Lower lobe of right lung (tissue), 2 donors: ENCODE measurements around the gene ANXA6. TPM values are rescaled to one million over a fixed set of nuclear protein-coding genes. Genes with fewer than 3 reads are reported as not detected.
"Not testable (repeated sequence)": the region's sequence is repeated elsewhere in the genome, so short reads cannot be mapped to it uniquely, and the experiment has no call there.

ENCODE experiments used
- ATAC-seq, 2 donors: fragments of 200-7000 bp; cut with Tn5 transposase; one replicate each; pipeline ENCODE4 v1.9.1; 2020 to 2022; ENCODE audit warnings: mild to moderate bottlenecking in 2 of 2, moderate library complexity in 2 of 2
- DNase-seq: peaks from one replicate; pipeline ENCODE4 v3.0.0-alpha.2; 2020
- H3K27ac ChIP-seq: fragments of 200-600 bp; one replicate; pipeline ENCODE4 v1.8.0; 2022
- H3K27me3 ChIP-seq: fragments of 200-600 bp; one replicate; pipeline ENCODE4 v1.8.0; 2022; ENCODE audit warnings: low read depth
- H3K36me3 ChIP-seq: fragments of 200-600 bp; one replicate; pipeline ENCODE4 v1.8.0; 2022; ENCODE audit warnings: mild to moderate bottlenecking
- H3K4me1 ChIP-seq: fragments of 200-600 bp; one replicate; pipeline ENCODE4 v1.8.0; 2022
- H3K4me3 ChIP-seq: fragments of 200-600 bp; one replicate; pipeline ENCODE4 v1.8.0; 2022; ENCODE audit warnings: mild to moderate bottlenecking
- H3K9me3 ChIP-seq: fragments of 200-600 bp; one replicate; pipeline ENCODE4 v1.8.0; 2022
- intact Hi-C: fragments of 100-400 bp; cut with DNase I; formaldehyde crosslinking; loops from one replicate; pipeline ENCODE4 v1.11.0; 2022
- total RNA-seq: library from RNA; stranded (reverse); fragmentation: NEBNext Ultra II Directional; extraction: Animal tissue kit (Norgen Biotek cat#: 25700); gene quantifications from one replicate; pipeline ENCODE4 v1.2.1, GENCODE V29; 2021
- TF ChIP-seq, protein P1 (sequence below): fragments of 200-600 bp; IDR thresholded peaks from one replicate; pipeline ENCODE4 v1.8.0; 2022; ENCODE audit warnings: antibody characterized with exemption, mild to moderate bottlenecking
- donor health status: DM: no; HTN: yes; CAD: no; lungs with severe emphysema.

The ANXA6 gene
- total RNA-seq, 1 donor from 2014 or later = 120 TPM

DNA sequence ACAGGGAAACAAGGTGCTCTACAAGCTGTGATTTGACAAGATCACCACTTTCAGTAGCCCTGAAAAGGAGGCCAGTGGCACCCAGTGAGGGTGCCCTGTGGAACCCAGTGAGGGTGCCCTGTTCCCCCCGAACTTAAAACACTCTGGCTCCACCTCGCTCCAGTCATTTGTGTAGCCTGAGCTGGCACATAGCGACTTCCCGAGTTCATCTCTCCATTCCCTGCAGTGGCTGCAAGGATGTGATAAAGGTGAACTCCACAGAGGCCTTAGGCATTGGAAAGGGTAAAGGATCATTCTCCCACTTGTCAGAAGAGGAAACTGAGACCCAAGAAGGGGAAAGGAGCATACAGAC lies 21.9 kb upstream of the ANXA6 start:
- H3K4me3 ChIP-seq = no peak overlapping the region
- H3K27me3 ChIP-seq = no peaks in the 10 kb centered on the region
- H3K9me3 ChIP-seq = no peaks in the 10 kb centered on the region
- TF ChIP-seq, protein P1, sequence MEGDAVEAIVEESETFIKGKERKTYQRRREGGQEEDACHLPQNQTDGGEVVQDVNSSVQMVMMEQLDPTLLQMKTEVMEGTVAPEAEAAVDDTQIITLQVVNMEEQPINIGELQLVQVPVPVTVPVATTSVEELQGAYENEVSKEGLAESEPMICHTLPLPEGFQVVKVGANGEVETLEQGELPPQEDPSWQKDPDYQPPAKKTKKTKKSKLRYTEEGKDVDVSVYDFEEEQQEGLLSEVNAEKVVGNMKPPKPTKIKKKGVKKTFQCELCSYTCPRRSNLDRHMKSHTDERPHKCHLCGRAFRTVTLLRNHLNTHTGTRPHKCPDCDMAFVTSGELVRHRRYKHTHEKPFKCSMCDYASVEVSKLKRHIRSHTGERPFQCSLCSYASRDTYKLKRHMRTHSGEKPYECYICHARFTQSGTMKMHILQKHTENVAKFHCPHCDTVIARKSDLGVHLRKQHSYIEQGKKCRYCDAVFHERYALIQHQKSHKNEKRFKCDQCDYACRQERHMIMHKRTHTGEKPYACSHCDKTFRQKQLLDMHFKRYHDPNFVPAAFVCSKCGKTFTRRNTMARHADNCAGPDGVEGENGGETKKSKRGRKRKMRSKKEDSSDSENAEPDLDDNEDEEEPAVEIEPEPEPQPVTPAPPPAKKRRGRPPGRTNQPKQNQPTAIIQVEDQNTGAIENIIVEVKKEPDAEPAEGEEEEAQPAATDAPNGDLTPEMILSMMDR = no peak
- no peak overlapping the region for H3K27ac ChIP-seq
- intact Hi-C loops = no loop called here
- H3K4me1 ChIP-seq = no peaks in the 10 kb centered on the region
- DNase-seq = no peak
- H3K36me3 ChIP-seq = peaks cover 47% of the 10 kb centered on the region
- ATAC-seq = no peak

DNA sequence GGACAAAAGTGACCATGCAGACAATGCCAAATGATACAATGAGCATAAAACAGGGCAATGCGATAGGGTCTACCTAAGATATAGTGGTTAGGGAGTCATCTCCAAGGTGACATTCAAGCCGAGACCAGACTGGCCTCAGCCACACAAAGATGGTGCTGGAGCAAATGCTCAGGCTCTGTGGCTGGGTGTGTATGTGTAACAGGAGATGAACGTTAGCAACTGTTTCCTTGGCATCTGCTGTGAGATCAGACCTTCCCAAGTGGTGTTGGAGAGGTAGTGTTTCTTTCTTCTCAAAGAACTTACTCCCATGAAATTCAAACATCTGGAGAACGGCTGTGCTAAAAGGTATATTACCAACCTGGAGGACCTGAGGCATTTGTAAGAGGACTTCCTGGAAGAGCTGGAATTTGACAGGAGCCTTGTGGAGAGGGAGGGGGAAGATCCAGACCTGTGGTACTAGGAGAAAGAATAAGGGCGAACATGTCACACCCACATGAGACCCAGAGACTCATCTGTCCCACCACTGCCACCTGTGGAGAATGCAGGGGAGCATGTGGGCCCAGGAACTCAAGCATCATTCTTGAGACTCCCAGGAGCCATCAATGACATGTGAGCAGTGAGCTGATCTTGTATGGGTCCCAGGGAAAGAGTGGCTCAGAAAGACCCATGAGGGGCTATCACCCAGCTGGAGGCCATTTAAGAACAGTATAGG lies 21.4 kb upstream of the ANXA6 start:
- intact Hi-C loops = no loop called here
- ATAC-seq (no peak), DNase-seq (no peak)
- H3K27me3 ChIP-seq = no peaks in the 10 kb centered on the region
- H3K36me3 ChIP-seq = peaks cover 42% of the 10 kb centered on the region
- no peaks in the 10 kb centered on the region for H3K4me1 ChIP-seq
- TF ChIP-seq, protein P1 = no peak
- H3K4me3 ChIP-seq = no peak overlapping the region
- no peak overlapping the region for H3K27ac ChIP-seq
- no peaks in the 10 kb centered on the region for H3K9me3 ChIP-seq

DNA sequence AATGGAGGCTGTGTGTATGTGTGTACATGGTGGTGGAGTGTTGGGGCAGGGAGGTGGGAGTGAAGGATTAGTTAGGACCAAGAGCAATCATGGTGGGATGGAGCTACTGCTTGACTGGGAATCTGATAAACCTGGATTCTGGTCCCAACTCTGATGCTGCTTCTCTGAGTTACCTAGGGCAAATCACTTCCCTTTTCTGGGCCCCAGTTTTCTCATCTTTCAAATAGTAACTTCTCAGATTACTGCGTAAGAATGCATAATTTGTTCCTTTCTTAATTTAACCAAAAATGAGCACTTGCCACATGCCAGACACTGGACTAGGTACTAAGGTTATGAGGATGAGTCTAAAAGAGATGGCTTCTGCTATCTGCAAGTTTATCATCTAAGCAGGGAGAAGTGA lies 20.8 kb upstream of the ANXA6 start:
- Histone ChIP-seq H3K9me3 (no peaks in the 10 kb centered on the region), H3K36me3 (peaks cover 39% of the 10 kb centered on the region), H3K27ac (no peak overlapping the region), H3K4me1 (no peaks in the 10 kb centered on the region), H3K27me3 (no peaks in the 10 kb centered on the region), H3K4me3 (no peak overlapping the region)
- no peak for DNase-seq
- intact Hi-C loops = no loop called here
- TF ChIP-seq, protein P1 = no peak
- ATAC-seq = no peak

DNA sequence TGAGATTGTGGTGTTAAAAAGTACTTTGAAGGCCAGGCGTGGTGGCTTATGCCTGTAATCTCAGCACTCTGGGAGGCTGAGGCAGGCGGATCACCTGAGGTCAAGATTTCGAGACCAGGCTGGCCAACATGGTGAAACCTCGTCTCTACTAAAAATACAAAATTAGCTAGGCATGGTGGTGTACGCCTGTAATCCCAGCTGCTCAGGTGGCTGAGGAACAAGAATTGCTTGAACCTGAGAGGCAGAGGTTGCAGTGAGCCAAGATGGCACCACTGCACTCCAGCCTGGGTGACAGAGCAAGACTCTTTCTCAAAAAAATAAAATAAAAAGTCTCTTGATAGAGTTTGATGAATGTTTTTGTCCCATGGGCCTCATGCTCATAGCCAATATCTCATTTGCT lies 18.7 kb upstream of the ANXA6 start:
- H3K4me1 ChIP-seq, DNase-seq, H3K9me3 ChIP-seq, H3K27me3 ChIP-seq, intact Hi-C loops, ATAC-seq, H3K27ac ChIP-seq, H3K4me3 ChIP-seq: not testable (repeated sequence)
- peaks cover 18% of the 10 kb centered on the region for H3K36me3 ChIP-seq

DNA sequence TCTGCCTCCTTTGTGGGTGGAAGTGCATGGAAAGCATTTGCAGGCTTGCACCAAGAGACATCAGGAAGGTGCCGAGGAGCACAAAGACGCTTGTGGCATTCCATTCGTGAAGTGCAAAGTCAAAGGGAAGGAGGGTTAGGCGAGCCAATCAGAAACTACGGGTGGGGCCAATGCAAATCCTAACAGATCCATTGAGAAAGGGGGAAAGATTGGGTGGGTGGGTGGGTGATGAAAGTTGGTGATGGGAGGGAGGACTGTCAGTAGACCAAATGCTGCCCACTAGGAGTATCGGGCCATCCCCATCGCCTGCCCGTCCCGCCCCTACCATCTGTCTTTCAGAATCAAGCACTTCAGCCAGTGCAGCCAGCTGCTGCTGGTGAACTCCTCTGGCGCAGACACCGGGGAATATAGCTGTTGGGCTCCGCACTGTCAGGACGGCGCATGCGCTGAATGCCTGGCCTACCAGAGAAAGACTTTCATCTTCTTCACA lies 17.1 kb upstream of the ANXA6 start:
- no peak for DNase-seq

More for the DNA sequence above, 17.1 kb upstream of the ANXA6 start:
- intact Hi-C loops = no loop called here
- H3K9me3 ChIP-seq = no peaks in the 10 kb centered on the region
- H3K27me3 ChIP-seq = no peaks in the 10 kb centered on the region
- TF ChIP-seq, protein P1 = no peak
- H3K4me3 ChIP-seq = no peak overlapping the region
- H3K27ac ChIP-seq = no peak overlapping the region
- no peaks in the 10 kb centered on the region for H3K4me1 ChIP-seq
- peak in 1 of 2 donors; percentile 42 for ATAC-seq
- peaks cover 15% of the 10 kb centered on the region for H3K36me3 ChIP-seq
